HTR-8/SVneo (cell line): ENCODE data around the gene CDH15.

ENCODE experiments used
- DNase-seq: peaks from one replicate; pipeline ENCODE4 v3.0.0; 2011; ENCODE audit warnings: low spot score, mixed read lengths; ENCODE audit not compliant: insufficient read length
- FAIRE-seq: peaks from 2 replicates; lab custom pipeline; 2011; peaks lifted over from hg19 to GRCh38; lab: Jason Lieb, UNC

Gene CDH15

GRCh38 chr16:89139907-89140361 lies 31.6 kb upstream of the CDH15 start:
- FAIRE-seq (no peak), DNase-seq (no peak)

GRCh38 chr16:89140401-89140800 lies 31.1 kb upstream of the CDH15 start:
- DNase-seq (no peak), FAIRE-seq (no peak)

- FAIRE-seq (no peak), DNase-seq (no peak)
Observed at GRCh38 chr16:89140981-89141883, 30.3 kb upstream of the CDH15 start.

- DNase-seq (no peak), FAIRE-seq (no peak)
Observed at GRCh38 chr16:89141884-89142267, 29.7 kb upstream of the CDH15 start.

GRCh38 chr16:89142474-89143195 lies 28.9 kb upstream of the CDH15 start:
- FAIRE-seq (peak; percentile 16), DNase-seq (no peak)

- DNase-seq (no peak), FAIRE-seq (no peak)
Observed at GRCh38 chr16:89143201-89143741, 28.3 kb upstream of the CDH15 start.

- DNase-seq (no peak), FAIRE-seq (no peak)
Observed at GRCh38 chr16:89143911-89144675, 27.5 kb upstream of the CDH15 start.

- FAIRE-seq = no peak
- DNase-seq = no peak
Observed at GRCh38 chr16:89144681-89145080, 26.9 kb upstream of the CDH15 start.

- FAIRE-seq (no peak), DNase-seq (no peak)
Observed at GRCh38 chr16:89145406-89146161, 26.0 kb upstream of the CDH15 start.

- DNase-seq (no peak), FAIRE-seq (no peak)
Observed at GRCh38 chr16:89146211-89147005, 25.1 kb upstream of the CDH15 start.

GRCh38 chr16:89147085-89147817 lies 24.3 kb upstream of the CDH15 start:
- FAIRE-seq = no peak

GRCh38 chr16:89149386-89149785 lies 22.2 kb upstream of the CDH15 start:
- FAIRE-seq (no peak), DNase-seq (no peak)

More at GRCh38 chr16:89147085-89147817, 24.3 kb upstream of the CDH15 start:
- no peak for DNase-seq

GRCh38 chr16:89150090-89150835 lies 21.3 kb upstream of the CDH15 start:
- DNase-seq (no peak), FAIRE-seq (no peak)

- FAIRE-seq (no peak), DNase-seq (no peak)
Observed at GRCh38 chr16:89150981-89151380, 20.6 kb upstream of the CDH15 start.

GRCh38 chr16:89152831-89153700 lies 18.5 kb upstream of the CDH15 start:
- FAIRE-seq (no peak), DNase-seq (no peak)

GRCh38 chr16:89153848-89154271 lies 17.7 kb upstream of the CDH15 start:
- FAIRE-seq (no peak), DNase-seq (no peak)
